ENCODE measurements around the gene TSEN54. TPM values are rescaled to one million over a fixed set of nuclear protein-coding genes. Genes with fewer than 3 reads are reported as not detected.

The TSEN54 gene
- total RNA-seq, 1 experiment from 2014 or later: 87.3 TPM

GRCh38 chr17:75506134-75506533 is 10.2 kb upstream of the TSEN54 start:
- POLR2A ChIA-PET: no interaction called here
- intact Hi-C loops (cut with micrococcal nuclease): no loop called here
- H3K27me3 ChIP-seq (ENCODE audit: insufficient read depth, low read length): no peaks in the 10 kb centered on the region
- BruUV-seq (replicated peaks): no TSS peak
- H3K79me2 ChIP-seq (ENCODE audit: insufficient read depth, low read length): peaks cover 11% of the 10 kb centered on the region; the same call in 1 of the 2 replicates
- no peak overlapping the region for H3K4me3 ChIP-seq (replicated peaks in 1 of 2; ENCODE audit: low read depth in 1 of 2, low read length in 2 of 2)
- TF ChIP-seq ZFX (IDR thresholded peaks at IDR 0.05): no peak
- no peak for TF ChIP-seq RAD21 (IDR thresholded peaks at IDR 0.05; ENCODE audit: low read depth)
- no peak for TF ChIP-seq CTCF (IDR thresholded peaks at IDR 0.05 in 2 of 3, conservative IDR thresholded peaks at IDR 0.05 in 1 of 3; ENCODE audit: borderline replicate concordance in 1 of 3, insufficient read depth in 1 of 3, low read depth in 2 of 3, low read length in 2 of 3)
- no peak for TF ChIP-seq CBX3 (IDR thresholded peaks at IDR 0.05; ENCODE audit: low read depth)
- no peak for TF ChIP-seq EZH2 (IDR thresholded peaks at IDR 0.05)
- TF ChIP-seq EGR1 (IDR thresholded peaks at IDR 0.05; ENCODE audit: low read depth): no peak
- no peak for TF ChIP-seq POLR2A (IDR thresholded peaks at IDR 0.05; ENCODE audit: borderline replicate concordance, extremely low read depth, insufficient read depth, insufficient read length)
- no peak for TF ChIP-seq ELF1 (IDR thresholded peaks at IDR 0.05; ENCODE audit: borderline replicate concordance, low read depth)
- no peak for TF ChIP-seq JUND (IDR thresholded peaks at IDR 0.05)
- no peak for TF ChIP-seq SP1 (IDR thresholded peaks at IDR 0.05; ENCODE audit: low read depth)
- TF ChIP-seq ZBTB33 (IDR thresholded peaks at IDR 0.05; ENCODE audit: extremely low read depth, insufficient replicate concordance, low read length): no peak
- TF ChIP-seq REST (IDR thresholded peaks at IDR 0.05; ENCODE audit: low read depth): no peak
- no peak for TF ChIP-seq ZNF274 (IDR thresholded peaks at IDR 0.05; ENCODE audit: low read depth, low read length)
- TF ChIP-seq ATF3 (IDR thresholded peaks at IDR 0.05): no peak
- no peak for TF ChIP-seq MAX (IDR thresholded peaks at IDR 0.05)
- TF ChIP-seq SRF (IDR thresholded peaks at IDR 0.05; ENCODE audit: low read depth): no peak
- no peaks in the 10 kb centered on the region for H3K9me3 ChIP-seq (ENCODE audit: control insufficient read depth in 1 of 2, insufficient read depth in 1 of 2, low read depth in 1 of 2, low read length in 2 of 2)
- H3K4me1 ChIP-seq (ENCODE audit: control insufficient read depth in 1 of 2, insufficient read depth in 2 of 2, low read length in 2 of 2): peaks cover under 1 to 14% of the 10 kb centered on the region in 2 experiments; a peak in 2 of 4 replicates
- DNase-seq (ENCODE audit: low read depth, low spot score) (no peak), ATAC-seq (no peak)
- H4K20me1 ChIP-seq (ENCODE audit: insufficient read depth): no peaks in the 10 kb centered on the region
- CTCF ChIA-PET: interaction anchor here (1.2 kb wide), 1 partner anchor 95 kb away, joined by 4 read pairs; no protein-coding TSS in a partner anchor
- H3K27ac ChIP-seq (ENCODE audit: low read depth, low read length): no peak overlapping the region
- RAD21 ChIA-PET (ENCODE audit: low non-redundant PET in 1 of 2, low total read pairs in 2 of 2, uncharacterized antibody in 2 of 2, unreplicated experiment in 2 of 2): no interaction called here
- H2AFZ ChIP-seq (ENCODE audit: low read depth, low read length, poor library complexity, severe bottlenecking): no peak overlapping the region
- no peak overlapping the region for H3K4me2 ChIP-seq (ENCODE audit: low read length)
- H3K9ac ChIP-seq (ENCODE audit: low read length): no peak overlapping the region
- H3K36me3 ChIP-seq (ENCODE audit: control insufficient read depth in 1 of 2, insufficient read depth in 2 of 2, low read length in 2 of 2): peaks cover 14 to 28% of the 10 kb centered on the region in 2 experiments; a peak in 2 of 4 replicates
- no peaks in the 10 kb centered on the region for H3K9me2 ChIP-seq (ENCODE audit: insufficient read depth)
